Fibroblast of pulmonary artery (primary cell): Measurements from ENCODE around the gene SDK2.

ENCODE experiments used
- DNase-seq: peaks from one replicate; pipeline ENCODE4 v3.0.0-alpha.2; 2010; ENCODE audit warnings: low read depth
- H3K4me3 ChIP-seq: replicated peaks from 2 replicates; pipeline ENCODE4 v1.5.1; 2011; ENCODE audit warnings: low read depth, mild to moderate bottlenecking, control low read depth, low read length, moderate library complexity
- TF ChIP-seq, protein P1 (sequence below): IDR thresholded peaks from 2 replicates; pipeline ENCODE4 v1.5.1; 2011; ENCODE audit warnings: mild to moderate bottlenecking, control low read depth, low read length, inconsistent platforms; ENCODE audit errors: missing control alignments

Gene SDK2

DNA sequence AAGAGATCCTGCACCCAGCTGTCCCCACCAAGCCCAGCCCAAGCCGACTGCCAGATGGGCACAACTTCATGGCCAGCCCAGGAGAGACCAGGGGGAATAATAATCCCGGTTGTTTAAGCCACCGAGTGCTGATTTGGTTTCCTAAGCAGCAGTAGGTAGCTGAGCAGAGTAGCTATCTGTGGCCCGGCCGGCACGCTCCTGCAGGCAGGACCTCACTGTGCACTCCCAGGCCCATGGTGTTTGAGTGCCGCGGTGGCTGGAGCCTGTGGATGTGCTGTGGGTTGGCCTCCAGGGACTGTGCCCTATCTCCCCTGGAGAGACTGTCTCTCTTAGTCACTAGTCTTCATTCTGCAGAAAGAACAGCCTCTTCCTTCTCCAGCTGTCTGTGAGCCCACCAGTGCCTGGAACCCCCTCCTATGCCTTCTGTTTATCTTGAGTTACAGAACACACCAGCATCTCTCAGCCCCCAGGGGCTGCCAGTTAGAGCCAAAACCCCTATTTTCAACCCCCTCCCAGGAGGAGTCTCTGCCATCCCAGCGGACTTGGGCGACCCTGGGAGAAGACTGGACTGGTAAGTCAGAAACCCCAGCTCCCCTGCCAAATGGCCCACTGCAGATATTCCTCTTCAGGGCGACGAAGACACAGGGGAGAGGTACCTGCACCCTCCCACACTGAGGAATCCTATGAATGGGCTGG is 152.0 kb downstream of the SDK2 start:
- DNase-seq, result no peak

DNA sequence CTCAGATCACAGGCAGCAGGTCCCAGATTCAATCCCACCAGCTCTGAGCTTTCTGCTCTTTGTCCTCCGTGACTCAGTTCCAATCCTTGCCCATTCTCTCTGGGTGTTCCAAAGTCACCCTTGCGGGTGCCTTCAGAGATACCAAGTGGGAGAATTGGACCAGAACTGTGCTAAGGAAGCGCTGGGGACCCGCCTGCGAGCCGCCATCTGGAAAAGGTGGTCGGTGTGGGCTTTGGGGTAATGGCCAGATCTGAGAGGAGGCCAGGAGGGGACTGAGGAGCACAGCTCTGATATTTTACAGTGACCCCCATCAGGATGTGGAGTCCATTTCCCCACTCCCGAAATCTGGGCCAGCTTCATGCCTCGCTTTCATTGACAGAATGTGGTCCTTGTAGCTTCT is 152.6 kb downstream of the SDK2 start:
- DNase-seq, result no peak
- H3K4me3 ChIP-seq, result no peak overlapping the region
- TF ChIP-seq, protein P1, sequence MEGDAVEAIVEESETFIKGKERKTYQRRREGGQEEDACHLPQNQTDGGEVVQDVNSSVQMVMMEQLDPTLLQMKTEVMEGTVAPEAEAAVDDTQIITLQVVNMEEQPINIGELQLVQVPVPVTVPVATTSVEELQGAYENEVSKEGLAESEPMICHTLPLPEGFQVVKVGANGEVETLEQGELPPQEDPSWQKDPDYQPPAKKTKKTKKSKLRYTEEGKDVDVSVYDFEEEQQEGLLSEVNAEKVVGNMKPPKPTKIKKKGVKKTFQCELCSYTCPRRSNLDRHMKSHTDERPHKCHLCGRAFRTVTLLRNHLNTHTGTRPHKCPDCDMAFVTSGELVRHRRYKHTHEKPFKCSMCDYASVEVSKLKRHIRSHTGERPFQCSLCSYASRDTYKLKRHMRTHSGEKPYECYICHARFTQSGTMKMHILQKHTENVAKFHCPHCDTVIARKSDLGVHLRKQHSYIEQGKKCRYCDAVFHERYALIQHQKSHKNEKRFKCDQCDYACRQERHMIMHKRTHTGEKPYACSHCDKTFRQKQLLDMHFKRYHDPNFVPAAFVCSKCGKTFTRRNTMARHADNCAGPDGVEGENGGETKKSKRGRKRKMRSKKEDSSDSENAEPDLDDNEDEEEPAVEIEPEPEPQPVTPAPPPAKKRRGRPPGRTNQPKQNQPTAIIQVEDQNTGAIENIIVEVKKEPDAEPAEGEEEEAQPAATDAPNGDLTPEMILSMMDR, result no peak

More for the DNA sequence above, 152.0 kb downstream of the SDK2 start:
- no peak overlapping the region for H3K4me3 ChIP-seq
- TF ChIP-seq, protein P1, result no peak

DNA sequence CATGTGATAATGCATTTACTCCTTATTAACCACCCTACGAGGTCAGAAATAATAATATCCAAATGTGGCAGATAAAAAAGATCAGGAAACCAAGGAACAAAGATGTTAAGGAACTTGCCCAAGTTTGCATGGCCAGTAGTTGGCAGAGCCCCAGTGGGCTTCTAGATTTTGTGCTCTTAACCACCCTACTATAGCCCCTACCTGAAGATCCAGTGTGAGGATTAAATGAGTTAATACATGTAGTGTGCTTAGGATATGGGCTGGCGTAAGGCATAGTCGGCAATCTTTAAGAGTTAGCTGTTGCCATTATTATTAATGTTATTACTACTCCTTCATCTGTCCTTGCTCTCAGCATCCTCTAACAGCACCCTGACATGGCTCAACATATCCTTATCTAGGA is 153.4 kb downstream of the SDK2 start:
- no peak for DNase-seq
- TF ChIP-seq, protein P1, result no peak
- no peak overlapping the region for H3K4me3 ChIP-seq

DNA sequence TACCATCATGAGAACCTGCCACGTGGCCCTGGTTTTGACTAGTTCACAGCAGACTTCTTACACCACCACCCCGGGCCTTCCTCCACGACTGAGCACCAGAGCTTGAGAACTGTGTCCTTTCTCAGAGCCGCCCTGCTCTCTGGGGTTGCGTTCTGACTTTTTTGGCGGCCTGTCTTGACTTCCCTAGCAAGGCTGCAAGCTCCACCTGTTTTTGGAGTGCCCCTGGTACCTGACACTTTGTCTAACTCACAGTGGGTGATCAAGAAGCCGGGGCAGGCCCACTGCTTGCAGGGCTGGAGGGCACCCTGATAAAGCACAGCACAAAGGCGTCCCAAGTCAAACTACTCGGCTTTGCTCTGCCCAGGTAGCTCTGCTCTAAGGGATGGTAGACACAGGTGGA is 154.3 kb downstream of the SDK2 start:
- no peak for DNase-seq
- TF ChIP-seq, protein P1, result no peak
- H3K4me3 ChIP-seq, result no peak overlapping the region

DNA sequence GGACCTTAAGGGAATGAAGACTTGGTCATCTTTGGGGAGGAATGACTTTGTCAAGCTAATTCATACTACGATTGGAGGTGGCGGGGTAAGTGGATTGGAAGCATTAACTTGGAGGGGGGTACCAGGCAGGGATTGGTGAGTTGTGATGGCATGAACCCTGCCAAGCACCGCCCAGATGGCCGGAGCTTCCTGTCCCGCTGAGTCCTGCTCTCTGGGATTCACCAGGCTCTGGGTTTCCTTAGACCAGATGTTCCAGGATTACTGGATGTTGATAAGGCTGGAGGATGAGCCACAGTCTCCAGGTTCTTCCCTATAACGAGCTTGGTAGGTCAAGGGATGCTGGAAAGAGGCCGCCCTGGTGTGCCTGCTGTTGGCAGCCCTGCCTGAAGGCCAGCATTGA is 154.9 kb downstream of the SDK2 start:
- TF ChIP-seq, protein P1, result no peak
- DNase-seq, result no peak

DNA sequence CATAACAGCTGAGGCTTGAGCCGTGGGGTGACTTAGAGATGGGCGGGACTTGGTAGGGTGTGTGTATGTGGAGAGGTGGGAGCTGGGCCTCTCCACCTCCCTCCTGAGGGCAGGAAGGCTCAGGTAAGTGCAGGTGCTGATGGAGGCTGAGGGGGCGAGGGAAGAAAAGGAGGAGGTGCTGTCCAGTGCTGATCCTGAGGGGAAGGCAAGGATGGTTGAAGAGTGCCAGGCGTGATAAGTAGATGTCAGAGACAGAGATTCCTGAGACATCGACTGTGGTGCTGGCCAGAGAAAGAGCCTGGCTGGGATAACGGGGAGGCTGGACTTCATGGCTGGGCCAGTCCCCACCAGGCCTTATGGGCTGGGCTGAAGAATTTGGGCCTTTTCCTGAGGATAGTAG is 159.1 kb downstream of the SDK2 start:
- no peak overlapping the region for H3K4me3 ChIP-seq
- TF ChIP-seq, protein P1, result no peak
- no peak for DNase-seq

More for the DNA sequence above, 154.9 kb downstream of the SDK2 start:
- H3K4me3 ChIP-seq, result no peak overlapping the region

DNA sequence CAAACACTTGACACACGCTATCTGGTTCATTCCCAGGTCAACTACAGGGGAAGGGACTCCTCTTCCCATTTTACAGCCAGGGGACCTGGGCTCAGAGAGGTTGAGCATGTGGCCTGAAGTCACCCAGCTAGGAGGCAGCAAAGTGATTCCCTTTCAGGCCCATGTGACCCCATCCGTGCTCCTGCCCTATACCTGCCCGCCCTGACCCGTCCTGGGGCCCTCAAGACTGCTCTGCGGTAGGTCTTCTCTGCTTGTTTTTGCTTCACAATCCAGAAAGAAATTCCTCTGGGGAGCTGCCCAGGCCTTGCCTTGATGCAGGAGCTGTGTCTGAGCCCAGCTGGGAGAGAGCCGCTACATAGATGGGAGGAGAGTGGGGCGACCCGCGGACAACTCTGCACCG is 161.4 kb downstream of the SDK2 start:
- H3K4me3 ChIP-seq, result no peak overlapping the region
- TF ChIP-seq, protein P1, result no peak
- no peak for DNase-seq
